ENCODE measurements around the gene ATP1A4. TPM values are rescaled to one million over a fixed set of nuclear protein-coding genes. Genes with fewer than 3 reads are reported as not detected.

Gene ATP1A4
- polyA plus RNA-seq, 3 donors, result 1.00 to 16.0 TPM; not detected in 1

- no peak overlapping the region for H2AFZ ChIP-seq (ENCODE audit: insufficient read depth, low read depth, low read length, poor library complexity, severe bottlenecking)
- no peaks in the 10 kb centered on the region for H3K9me3 Mint-ChIP-seq
- H3K4me1 Mint-ChIP-seq, result no peaks in the 10 kb centered on the region
- no peak for TF ChIP-seq CTCF (IDR thresholded peaks at IDR 0.05)
- H3K4me3 Mint-ChIP-seq, result no peak overlapping the region
- no peak overlapping the region for H3K4me2 ChIP-seq (replicated peaks; ENCODE audit: extremely low read depth, low read length, poor library complexity, severe bottlenecking)
- H3K79me2 ChIP-seq (ENCODE audit: insufficient read depth, low read length), result no peaks in the 10 kb centered on the region
- H3K27ac ChIP-seq (ENCODE audit: low read depth in 1 of 2, low read length in 2 of 2), result no peak overlapping the region
- H3K4me3 ChIP-seq (replicated peaks in 1 of 3; ENCODE audit: low read depth in 2 of 3, low read length in 3 of 3), result no peak overlapping the region
- H3K27me3 Mint-ChIP-seq (ENCODE audit: low read depth in 3 of 3), result peaks cover 2 to 5% (median 3%) of the 10 kb centered on the region in 3 donors
- H3K4me1 ChIP-seq (ENCODE audit: control insufficient read depth in 1 of 2, insufficient read depth in 2 of 2, low read length in 2 of 2), result peaks cover 2 to 6% of the 10 kb centered on the region in 2 donors
- H3K9ac ChIP-seq (ENCODE audit: insufficient read depth, low read length, poor library complexity, severe bottlenecking), result no peak overlapping the region
- no peak for DNase-seq
- 91% methylated on average over 6 of the region's 7 CpGs for WGBS (ENCODE audit: insufficient coverage)
- H3K36me3 ChIP-seq (replicated peaks in 1 of 2; ENCODE audit: control insufficient read depth in 1 of 2, insufficient read depth in 2 of 2, low read length in 2 of 2), result no peaks in the 10 kb centered on the region
- no peaks in the 10 kb centered on the region for H3K36me3 Mint-ChIP-seq
- no peaks in the 10 kb centered on the region for H3K27me3 ChIP-seq (ENCODE audit: control insufficient read depth in 2 of 2, insufficient read depth in 2 of 2, low read length in 2 of 2)
- intact Hi-C loops (cut with micrococcal nuclease), result no loop called here
- no peaks in the 10 kb centered on the region for H3K9me3 ChIP-seq (replicated peaks in 1 of 2; ENCODE audit: control insufficient read depth in 1 of 2, insufficient read depth in 1 of 2, low read length in 2 of 2)
- no peak overlapping the region for H3K27ac Mint-ChIP-seq
- no peaks in the 10 kb centered on the region for H4K20me1 ChIP-seq (ENCODE audit: insufficient read depth, low read length)
Observed at GRCh38 chr1:160188341-160188740, 36.9 kb downstream of the ATP1A4 start.

GRCh38 chr1:160189649-160190625 lies 38.5 kb downstream of the ATP1A4 start, which contains the start of gene CASQ1:
Gene CASQ1, plus strand, starts transcription at chr1:160190575. Its CDS starts 177 bp downstream, at chr1:160190752.
- H3K27me3 ChIP-seq (ENCODE audit: control insufficient read depth in 2 of 2, insufficient read depth in 2 of 2, low read length in 2 of 2), result no peaks in the 10 kb centered on the region
- H3K36me3 ChIP-seq (replicated peaks in 1 of 2; ENCODE audit: control insufficient read depth in 1 of 2, insufficient read depth in 2 of 2, low read length in 2 of 2), result no peaks in the 10 kb centered on the region
- H3K36me3 Mint-ChIP-seq, result no peaks in the 10 kb centered on the region
- H3K4me1 ChIP-seq (ENCODE audit: control insufficient read depth in 1 of 2, insufficient read depth in 2 of 2, low read length in 2 of 2), result peaks cover 4 to 9% of the 10 kb centered on the region in 2 donors
- H2AFZ ChIP-seq (ENCODE audit: insufficient read depth, low read depth, low read length, poor library complexity, severe bottlenecking), result no peak within 1 kb of the TSS
- no peak within 1 kb of the TSS for H3K9ac ChIP-seq (ENCODE audit: insufficient read depth, low read length, poor library complexity, severe bottlenecking)
- WGBS (ENCODE audit: insufficient coverage), result 93% methylated on average over 6 of the region's 15 CpGs
- no peak within 1 kb of the TSS for H3K4me3 ChIP-seq (replicated peaks in 1 of 3; ENCODE audit: low read depth in 2 of 3, low read length in 3 of 3)
- no peak within 1 kb of the TSS for H3K27ac ChIP-seq (ENCODE audit: low read depth in 1 of 2, low read length in 2 of 2)
- no peaks in the 10 kb centered on the region for H4K20me1 ChIP-seq (ENCODE audit: insufficient read depth, low read length)
- H3K4me3 Mint-ChIP-seq, result no peak within 1 kb of the TSS
- H3K9me3 Mint-ChIP-seq, result no peaks in the 10 kb centered on the region
- peaks cover 2 to 5% (median 3%) of the 10 kb centered on the region in 3 donors for H3K27me3 Mint-ChIP-seq (ENCODE audit: low read depth in 3 of 3)
- DNase-seq, result no peak
- no peak within 1 kb of the TSS for H3K4me2 ChIP-seq (replicated peaks; ENCODE audit: extremely low read depth, low read length, poor library complexity, severe bottlenecking)
- H3K27ac Mint-ChIP-seq, result peak within 1 kb of the TSS in 1 of 7 donors; percentile 43
- intact Hi-C loops (cut with micrococcal nuclease), result loop anchor here (5.0 to 10.0 kb wide), 3 partner anchors 85 to 187 kb away; no protein-coding TSS in a partner anchor
- H3K4me1 Mint-ChIP-seq, result no peaks in the 10 kb centered on the region
- TF ChIP-seq CTCF (IDR thresholded peaks at IDR 0.05), result no peak
- H3K9me3 ChIP-seq (replicated peaks in 1 of 2; ENCODE audit: control insufficient read depth in 1 of 2, insufficient read depth in 1 of 2, low read length in 2 of 2), result no peaks in the 10 kb centered on the region
- no peaks in the 10 kb centered on the region for H3K79me2 ChIP-seq (ENCODE audit: insufficient read depth, low read length)
